Muscle of leg (tissue), 11 donors: ENCODE measurements around the gene RAMP1. TPM values are rescaled to one million over a fixed set of nuclear protein-coding genes. Genes with fewer than 3 reads are reported as not detected.
"Not testable (repeated sequence)": the region's sequence is repeated elsewhere in the genome, so short reads cannot be mapped to it uniquely, and the experiment has no call there.

Experiments
- DNase-seq: peaks from one replicate; pipeline ENCODE4 v3.0.0; 2013
- H3K27ac ChIP-seq: one replicate; pipeline ENCODE4 v1.5.1; 2013; ENCODE audit warnings: mild to moderate bottlenecking, low read length, control low read depth
- H3K27me3 ChIP-seq: one replicate; pipeline ENCODE4 v1.6.1; 2013; ENCODE audit warnings: low read length; ENCODE audit not compliant: control insufficient read depth, insufficient read depth
- H3K36me3 ChIP-seq: one replicate; pipeline ENCODE4 v1.6.1; 2013; ENCODE audit warnings: low read length; ENCODE audit not compliant: control insufficient read depth, insufficient read depth
- H3K4me1 ChIP-seq: one replicate; pipeline ENCODE4 v1.6.1; 2013; ENCODE audit warnings: low read length; ENCODE audit not compliant: control insufficient read depth, insufficient read depth
- H3K4me3 ChIP-seq: one replicate; pipeline ENCODE4 v1.5.1; 2013; ENCODE audit warnings: low read length, control low read depth
- H3K9me3 ChIP-seq: replicated peaks from 2 replicates; pipeline ENCODE4 v1.6.1; 2013; ENCODE audit warnings: low read depth, low read length; ENCODE audit not compliant: control insufficient read depth
- WGBS: methylation state at CpG from one replicate; pipeline ENCODE4 v1.1.5; 2013; ENCODE audit warnings: missing lambda C conversion rate; ENCODE audit not compliant: insufficient coverage; 5-methylcytosine and 5-hydroxymethylcytosine counted together
- polyA plus RNA-seq, 8 donors: library from polyadenylated mRNA; unstranded; fragments of 120-200 nt; gene quantifications; one replicate each; pipeline versions ENCODE4 v1.2.1 to v1.2.3, GENCODE V29; 2013; ENCODE audit warnings: inconsistent platforms in 1 of 8, low replicate concordance in 1 of 8; ENCODE audit not compliant: insufficient read length in 8 of 8, insufficient read depth in 1 of 8
- total RNA-seq: library from RNA; stranded (reverse); fragments of 120-200 nt; gene quantifications from one replicate; pipeline ENCODE4 v1.2.4, GENCODE V29; 2013

The RAMP1 gene
- total and polyA plus RNA-seq, 9 donors, result 25.7 to 62.6 (median 41.9) TPM

DNA sequence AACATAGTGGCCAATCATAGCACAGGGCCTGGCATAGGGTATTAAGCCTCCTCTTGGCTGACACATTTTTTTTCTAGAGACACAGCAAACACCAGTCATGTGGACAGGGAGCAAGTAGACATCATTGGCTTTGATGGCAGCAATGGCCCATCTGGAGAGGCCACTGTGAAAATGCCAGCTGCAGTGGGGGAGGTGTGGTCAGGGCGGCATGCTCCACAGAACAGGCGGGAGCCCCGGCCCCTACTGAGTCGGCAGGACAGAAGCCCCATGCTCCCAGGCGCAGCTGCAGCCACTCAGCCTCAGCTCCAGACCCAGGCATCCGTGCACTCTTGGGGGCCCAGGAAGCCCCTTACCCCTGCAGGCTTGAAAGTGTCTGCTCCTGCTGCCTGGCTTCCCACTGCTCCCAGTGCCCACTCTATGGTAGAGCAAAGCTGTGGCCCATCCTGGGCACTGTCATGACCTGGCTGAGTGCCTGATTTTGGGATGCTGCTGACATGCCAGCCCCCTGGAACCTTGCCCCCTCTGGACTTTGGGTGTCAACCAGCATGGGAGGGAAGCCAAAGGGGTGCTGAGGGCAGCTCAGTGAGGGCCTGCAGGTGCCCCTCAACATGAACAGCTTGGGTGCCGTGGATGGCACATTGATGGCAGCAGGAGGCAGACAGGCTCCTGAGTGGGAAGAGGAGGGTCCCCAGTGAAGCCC, 84.1 kb downstream of the RAMP1 start:
- H3K27ac ChIP-seq, result no peak overlapping the region
- H3K4me1 ChIP-seq, result no peaks in the 10 kb centered on the region
- H3K27me3 ChIP-seq, result peaks cover 2% of the 10 kb centered on the region
- peaks cover 13% of the 10 kb centered on the region for H3K9me3 ChIP-seq
- no peak for DNase-seq
- H3K36me3 ChIP-seq, result no peaks in the 10 kb centered on the region
- WGBS, result 68% methylated on average over 7 of the region's 7 CpGs
- H3K4me3 ChIP-seq, result no peak overlapping the region

DNA sequence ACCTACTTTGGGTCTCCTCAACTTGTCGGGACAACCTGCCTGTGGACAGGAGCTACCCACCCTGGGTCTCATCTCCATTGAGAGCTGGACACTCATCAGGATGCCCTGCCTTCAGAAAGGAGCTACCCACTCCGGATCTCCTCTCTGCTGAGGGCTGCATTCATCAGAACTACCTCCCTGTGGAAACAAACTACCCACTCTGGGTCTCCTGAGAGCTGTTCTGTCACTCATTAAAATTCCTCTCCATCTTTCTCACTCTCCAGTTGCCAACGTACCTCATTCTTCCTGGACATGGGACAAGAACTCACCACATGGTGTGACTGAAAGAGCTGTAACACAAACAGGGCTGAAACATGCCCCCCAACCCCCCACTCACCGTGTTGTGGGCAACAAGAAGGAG, 84.9 kb downstream of the RAMP1 start:
- no peaks in the 10 kb centered on the region for H3K36me3 ChIP-seq
- peaks cover 13% of the 10 kb centered on the region for H3K9me3 ChIP-seq
- no peak for DNase-seq
- H3K4me1 ChIP-seq, result no peaks in the 10 kb centered on the region
- WGBS, result 100% methylated on average over 2 of the region's 4 CpGs
- H3K27me3 ChIP-seq, result peaks cover 2% of the 10 kb centered on the region
- no peak overlapping the region for H3K27ac ChIP-seq
- H3K4me3 ChIP-seq, result no peak overlapping the region

DNA sequence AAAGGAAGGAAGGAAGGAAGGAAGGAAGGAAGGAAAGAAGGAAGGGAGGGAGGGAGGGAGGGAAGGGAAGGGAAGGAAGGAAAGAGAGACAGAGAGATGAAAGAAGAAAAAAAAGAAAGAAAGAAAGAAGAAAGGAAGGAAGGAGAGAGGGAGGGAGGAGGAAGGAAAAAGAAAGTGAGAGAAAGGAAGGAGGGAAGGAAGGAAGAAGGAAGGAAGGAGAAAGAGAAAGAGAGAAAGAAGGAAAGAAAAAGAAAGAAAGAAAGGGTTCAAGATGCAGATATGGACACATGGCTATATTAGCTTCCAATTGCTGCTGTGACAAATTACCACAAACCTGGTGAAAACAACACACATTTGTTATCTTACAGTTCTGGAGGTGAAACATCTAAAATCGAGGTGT, 87.0 kb downstream of the RAMP1 start:
- WGBS, result 50% methylated on average over 1 of the region's 1 CpG
- H3K27me3 ChIP-seq, result peaks cover 2% of the 10 kb centered on the region
- no peaks in the 10 kb centered on the region for H3K4me1 ChIP-seq
- peaks cover 13% of the 10 kb centered on the region for H3K9me3 ChIP-seq
- no peaks in the 10 kb centered on the region for H3K36me3 ChIP-seq
- H3K27ac ChIP-seq, result no peak overlapping the region
- H3K4me3 ChIP-seq, result no peak overlapping the region
- DNase-seq, result no peak

DNA sequence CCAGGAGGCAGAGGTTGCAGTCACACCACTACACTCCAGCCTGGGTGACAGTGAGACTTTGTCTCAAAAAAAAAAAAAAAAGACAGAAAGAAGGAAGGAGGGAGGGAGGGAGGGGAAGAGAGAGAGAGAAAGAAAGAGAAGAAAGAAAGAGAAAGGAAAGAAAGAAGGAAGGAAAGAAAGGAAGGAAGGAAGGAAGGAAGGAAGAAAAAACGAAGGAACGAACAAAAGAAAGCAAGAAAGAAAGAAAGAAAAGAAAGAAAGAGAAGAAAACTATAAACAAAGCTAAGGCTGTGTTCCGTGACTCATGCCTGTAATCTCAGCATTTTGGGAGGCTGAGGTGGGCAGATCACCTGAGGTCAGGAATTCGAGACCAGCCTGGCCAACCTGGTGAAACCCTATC, 91.9 kb downstream of the RAMP1 start:
- not testable (repeated sequence) for H3K27ac ChIP-seq, H3K4me1 ChIP-seq, H3K4me3 ChIP-seq, DNase-seq, H3K36me3 ChIP-seq, H3K9me3 ChIP-seq
- peaks cover 30% of the 10 kb centered on the region for H3K27me3 ChIP-seq
- WGBS, result 37% methylated on average over 2 of the region's 4 CpGs

DNA sequence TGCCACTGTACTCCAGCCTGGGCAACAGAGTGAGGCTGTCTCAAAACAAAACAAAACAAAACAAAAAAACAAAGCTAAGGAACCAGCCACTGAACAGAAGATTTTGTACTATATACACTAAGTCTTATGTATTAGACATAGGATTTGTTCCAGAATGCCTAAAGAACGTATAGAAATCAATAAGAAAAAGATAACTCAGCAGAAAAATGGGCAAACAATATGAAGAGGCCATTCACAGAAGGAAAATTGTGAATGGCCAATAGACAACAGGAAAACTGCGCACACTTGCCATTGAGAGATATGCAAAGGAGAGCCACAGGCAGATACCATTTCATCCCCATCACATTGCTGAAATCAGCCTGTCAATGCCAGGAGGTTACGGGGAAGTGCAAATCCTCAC, 92.5 kb downstream of the RAMP1 start:
- H3K36me3 ChIP-seq, result no peaks in the 10 kb centered on the region
- no CpG with 5 or more reads among the region's 3 CpGs for WGBS
- no peak overlapping the region for H3K4me3 ChIP-seq
- H3K9me3 ChIP-seq, result no peaks in the 10 kb centered on the region
- no peak for DNase-seq
- peaks cover 35% of the 10 kb centered on the region for H3K27me3 ChIP-seq
- H3K4me1 ChIP-seq, result peaks cover 6% of the 10 kb centered on the region
- no peak overlapping the region for H3K27ac ChIP-seq

DNA sequence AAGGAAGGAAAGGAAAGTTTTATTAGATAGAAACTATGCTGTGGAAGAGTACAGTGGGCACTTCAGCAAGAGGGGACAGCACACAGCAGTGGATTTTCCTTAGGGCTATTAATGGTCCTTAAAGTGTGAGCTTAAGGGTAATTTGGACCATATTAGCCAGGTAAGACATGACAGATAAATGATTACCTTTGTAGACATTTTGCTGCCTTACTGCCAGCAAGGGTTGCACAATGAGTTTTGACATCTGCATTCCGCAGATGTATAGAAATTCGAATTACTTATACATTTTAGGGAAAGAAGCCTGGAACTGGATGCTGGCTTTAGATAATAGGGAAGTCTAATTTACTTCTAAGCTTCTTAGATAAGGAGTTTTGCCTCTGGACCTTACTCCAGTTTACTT, 93.4 kb downstream of the RAMP1 start:
- no peak for DNase-seq
- Histone ChIP-seq H3K36me3 (no peaks in the 10 kb centered on the region), H3K27ac (no peak overlapping the region), H3K27me3 (peaks cover 40% of the 10 kb centered on the region), H3K4me1 (peaks cover 6% of the 10 kb centered on the region), H3K4me3 (no peak overlapping the region), H3K9me3 (no peaks in the 10 kb centered on the region)
- WGBS, result no CpG with 5 or more reads among the region's 2 CpGs

DNA sequence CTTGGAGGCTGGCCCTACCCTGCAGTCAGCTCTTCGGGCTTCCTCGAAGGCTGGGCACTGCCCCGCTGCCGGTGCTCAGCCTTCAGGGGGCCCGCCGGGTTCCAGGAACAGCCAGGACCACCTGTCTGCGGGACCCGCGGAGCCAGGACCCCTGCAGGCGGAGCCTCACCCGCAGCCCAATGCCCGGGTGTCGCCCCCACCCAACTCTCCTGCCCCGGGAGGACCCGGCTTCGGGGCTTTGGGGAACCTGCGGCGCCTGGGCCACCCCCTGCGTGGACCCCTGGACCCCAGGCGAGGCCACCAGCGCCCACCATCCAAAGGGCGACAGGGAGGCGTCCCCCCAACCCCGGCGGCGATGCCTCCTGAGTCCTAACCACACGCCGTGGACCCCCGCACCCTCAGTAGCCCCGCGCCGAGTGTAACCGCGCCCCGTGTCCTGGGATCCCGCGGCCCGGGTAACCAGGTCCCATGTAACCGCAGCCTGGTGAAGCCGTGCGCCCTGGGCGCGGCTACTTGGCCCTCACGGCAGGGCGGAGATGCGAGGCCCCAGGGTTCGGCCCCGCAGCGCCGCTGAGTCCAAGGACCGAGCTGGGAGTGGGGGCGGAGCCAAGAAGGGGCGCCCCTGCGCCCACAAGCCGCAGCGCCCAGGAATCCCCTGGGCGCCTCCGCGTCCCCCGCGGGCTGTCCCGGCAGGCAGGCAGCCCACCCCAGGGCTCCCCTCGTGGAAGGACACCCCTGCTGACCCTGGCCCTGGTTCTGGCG, 96.4 kb downstream of the RAMP1 start:
- Histone ChIP-seq H3K9me3 (no peaks in the 10 kb centered on the region), H3K4me1 (peaks cover 6% of the 10 kb centered on the region), H3K27me3 (peaks cover 48% of the 10 kb centered on the region), H3K4me3 (no peak overlapping the region), H3K36me3 (no peaks in the 10 kb centered on the region), H3K27ac (no peak overlapping the region)
- WGBS, result 6% methylated on average over 64 of the region's 64 CpGs
- no peak for DNase-seq

DNA sequence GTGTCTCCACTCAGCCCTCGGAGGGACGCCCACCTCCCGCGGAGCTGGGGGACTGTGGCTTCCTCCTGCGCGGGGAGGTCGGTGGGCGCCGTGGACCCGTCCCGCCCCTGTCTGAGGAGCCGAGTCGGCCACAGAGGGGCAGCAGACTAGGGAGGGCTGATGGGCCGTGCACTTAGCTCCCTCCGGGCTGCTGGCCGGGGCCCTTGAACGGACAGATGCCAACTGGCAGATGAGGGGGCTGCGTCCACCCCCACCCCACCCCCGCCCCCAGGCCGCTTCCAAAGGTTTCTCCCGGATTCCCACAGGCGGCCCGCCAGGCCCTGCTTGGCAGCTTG, 96.9 kb downstream of the RAMP1 start:
- H3K4me3 ChIP-seq, result no peak overlapping the region

DNA sequence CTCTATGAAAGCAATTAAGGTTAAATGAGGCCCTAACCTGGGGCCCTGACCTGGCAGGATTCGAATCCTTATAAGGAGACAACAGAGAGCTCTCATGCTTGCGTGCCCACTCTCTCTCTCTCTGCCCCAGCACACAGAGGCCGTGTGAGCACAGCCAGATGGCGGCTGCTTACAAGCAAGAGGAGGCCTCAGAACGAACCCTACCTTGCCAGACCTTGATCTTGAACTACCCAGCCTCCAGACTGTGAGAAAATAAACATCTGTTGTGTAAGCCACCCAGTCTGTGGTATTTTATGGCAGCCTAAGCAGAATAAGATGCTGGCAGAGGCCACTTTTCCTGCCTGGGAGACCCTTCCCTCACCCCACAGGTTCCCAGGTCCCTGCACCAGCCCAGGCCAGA, 102.2 kb downstream of the RAMP1 start:
- WGBS, result 60% methylated on average over 4 of the region's 5 CpGs

More for the DNA sequence above, 96.9 kb downstream of the RAMP1 start:
- Histone ChIP-seq H3K9me3 (no peaks in the 10 kb centered on the region), H3K27ac (no peak overlapping the region), H3K27me3 (peaks cover 48% of the 10 kb centered on the region), H3K36me3 (no peaks in the 10 kb centered on the region), H3K4me1 (peaks cover 6% of the 10 kb centered on the region)
- no peak for DNase-seq
- WGBS, result 2% methylated on average over 16 of the region's 23 CpGs

More for the DNA sequence above, 102.2 kb downstream of the RAMP1 start:
- no peak for DNase-seq
- Histone ChIP-seq H3K4me3 (no peak overlapping the region), H3K27me3 (peaks cover 18% of the 10 kb centered on the region), H3K4me1 (peaks cover 3% of the 10 kb centered on the region), H3K9me3 (peaks cover 8% of the 10 kb centered on the region), H3K36me3 (no peaks in the 10 kb centered on the region), H3K27ac (no peak overlapping the region)
